Measurements from ENCODE around the gene PLPPR2.
"Not testable (repeated sequence)": the region's sequence is repeated elsewhere in the genome, so short reads cannot be mapped to it uniquely, and the experiment has no call there.

The PLPPR2 gene

GRCh38 chr19:11335449-11336146 lies 19.6 kb upstream of the PLPPR2 start:
- DNase-seq (ENCODE audit: low read depth, low spot score), result no peak
- in situ Hi-C loops (cut with HindIII; ENCODE audit: low sequenced_read_pairs), result no loop called here
- TF ChIP-seq, protein P1, sequence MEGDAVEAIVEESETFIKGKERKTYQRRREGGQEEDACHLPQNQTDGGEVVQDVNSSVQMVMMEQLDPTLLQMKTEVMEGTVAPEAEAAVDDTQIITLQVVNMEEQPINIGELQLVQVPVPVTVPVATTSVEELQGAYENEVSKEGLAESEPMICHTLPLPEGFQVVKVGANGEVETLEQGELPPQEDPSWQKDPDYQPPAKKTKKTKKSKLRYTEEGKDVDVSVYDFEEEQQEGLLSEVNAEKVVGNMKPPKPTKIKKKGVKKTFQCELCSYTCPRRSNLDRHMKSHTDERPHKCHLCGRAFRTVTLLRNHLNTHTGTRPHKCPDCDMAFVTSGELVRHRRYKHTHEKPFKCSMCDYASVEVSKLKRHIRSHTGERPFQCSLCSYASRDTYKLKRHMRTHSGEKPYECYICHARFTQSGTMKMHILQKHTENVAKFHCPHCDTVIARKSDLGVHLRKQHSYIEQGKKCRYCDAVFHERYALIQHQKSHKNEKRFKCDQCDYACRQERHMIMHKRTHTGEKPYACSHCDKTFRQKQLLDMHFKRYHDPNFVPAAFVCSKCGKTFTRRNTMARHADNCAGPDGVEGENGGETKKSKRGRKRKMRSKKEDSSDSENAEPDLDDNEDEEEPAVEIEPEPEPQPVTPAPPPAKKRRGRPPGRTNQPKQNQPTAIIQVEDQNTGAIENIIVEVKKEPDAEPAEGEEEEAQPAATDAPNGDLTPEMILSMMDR (IDR thresholded peaks at IDR 0.05; ENCODE audit: low read depth, low read length), result no peak
- no peak overlapping the region for H3K4me3 ChIP-seq (ENCODE audit: low read depth, low read length)

DNA sequence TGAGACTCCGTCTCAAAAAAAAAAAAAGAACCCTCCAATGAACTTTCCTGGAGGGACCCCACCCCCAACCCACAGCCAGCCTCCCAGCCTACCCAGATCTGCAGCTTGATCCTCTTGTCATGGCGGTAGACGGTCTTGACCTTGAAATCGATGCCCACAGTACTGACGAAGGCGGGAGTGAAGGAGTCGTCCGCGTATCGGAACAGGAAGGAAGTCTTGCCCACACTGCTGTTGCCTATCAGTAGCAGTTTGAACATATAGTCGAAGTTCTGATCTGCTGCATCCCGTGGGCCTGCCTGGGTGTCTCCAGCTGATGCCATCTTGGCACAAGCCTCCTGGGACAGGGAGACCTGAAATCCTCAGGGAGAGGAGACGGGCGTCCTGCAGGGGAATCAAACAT lies 18.2 kb upstream of the PLPPR2 start:
- no peak overlapping the region for H3K4me3 ChIP-seq (ENCODE audit: low read depth, low read length)
- no peak for DNase-seq (ENCODE audit: low read depth, low spot score)
- in situ Hi-C loops (cut with HindIII; ENCODE audit: low sequenced_read_pairs), result no loop called here
- TF ChIP-seq, protein P1 (IDR thresholded peaks at IDR 0.05; ENCODE audit: low read depth, low read length), result no peak

DNA sequence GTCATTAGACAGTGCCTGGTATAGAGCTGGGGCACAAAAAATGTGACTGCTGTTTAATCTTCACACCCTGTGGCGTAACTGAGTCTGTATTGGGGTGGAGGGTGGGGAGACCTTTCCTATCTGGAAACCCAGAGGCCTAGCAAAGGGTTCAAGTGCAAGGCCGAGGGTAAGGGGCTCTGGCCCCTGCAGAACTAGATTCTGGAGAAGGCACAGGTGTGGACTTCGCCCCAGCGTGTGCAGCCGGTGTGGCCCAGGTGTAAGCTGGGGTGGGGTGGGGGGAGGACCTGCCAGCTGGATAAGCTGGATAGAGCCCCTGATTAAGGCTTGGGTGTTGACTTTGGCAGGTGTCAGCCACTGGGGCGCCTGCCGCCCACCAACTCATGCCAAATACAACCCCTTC lies 17.1 kb upstream of the PLPPR2 start:
- in situ Hi-C loops (cut with HindIII; ENCODE audit: low sequenced_read_pairs), result no loop called here
- TF ChIP-seq, protein P1 (IDR thresholded peaks at IDR 0.05; ENCODE audit: low read depth, low read length), result no peak
- DNase-seq (ENCODE audit: low read depth, low spot score), result no peak
- no peak overlapping the region for H3K4me3 ChIP-seq (ENCODE audit: low read depth, low read length)

- H3K4me3 ChIP-seq (ENCODE audit: low read depth, low read length), result peak overlapping the region; percentile 47
- DNase-seq (ENCODE audit: low read depth, low spot score), result no peak
- in situ Hi-C loops (cut with HindIII; ENCODE audit: low sequenced_read_pairs), result no loop called here
- TF ChIP-seq, protein P1 (IDR thresholded peaks at IDR 0.05; ENCODE audit: low read depth, low read length), result no peak
Observed at GRCh38 chr19:11338569-11339253, 16.5 kb upstream of the PLPPR2 start.

DNA sequence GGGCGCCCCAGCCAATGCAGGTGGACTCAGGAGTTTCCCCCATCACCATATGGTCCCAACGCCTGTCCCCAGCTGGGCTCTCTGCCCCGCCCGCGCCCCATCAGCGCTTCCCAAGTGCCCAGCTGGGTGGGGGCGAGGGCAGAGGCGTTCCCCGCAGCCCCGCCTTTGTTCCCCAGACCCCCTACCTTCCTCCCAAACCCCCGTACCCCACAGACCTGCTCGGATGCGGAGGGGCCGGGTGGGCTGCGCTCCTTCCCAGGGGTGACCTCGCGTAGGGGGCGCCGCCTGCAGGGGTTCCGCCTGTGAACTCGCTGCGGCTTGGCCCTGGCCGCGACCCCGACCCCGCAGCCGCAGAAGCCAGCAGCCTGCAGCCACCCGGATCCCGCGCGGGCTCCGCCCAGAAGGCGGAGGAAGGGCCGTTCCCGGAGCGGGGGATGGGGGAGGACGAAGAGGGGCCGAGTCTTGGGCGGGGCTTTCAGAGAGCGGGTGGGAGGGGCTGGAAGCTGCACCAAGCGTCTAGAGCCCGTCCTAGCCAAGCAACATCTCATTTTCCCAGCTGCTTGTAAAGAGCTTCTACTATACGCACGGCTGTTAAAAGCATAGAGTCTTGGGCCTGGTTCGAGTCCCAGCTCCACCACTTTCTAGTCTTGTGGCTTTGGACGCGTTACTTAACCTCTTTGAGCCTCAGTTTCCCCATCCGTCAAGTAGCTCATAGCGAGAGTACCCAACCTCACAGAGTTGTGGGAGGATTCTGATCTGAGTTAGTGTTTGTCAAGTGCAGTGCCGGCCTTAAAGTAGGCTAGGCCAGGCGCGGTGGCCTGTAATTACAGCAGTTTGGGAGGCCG lies 15.8 kb upstream of the PLPPR2 start, which contains the start of gene RAB3D:
Gene RAB3D (minus strand): TSS at position 404 of the 845 bp plus-strand sequence. CDS start 2,258 bp downstream, outside the sequence.
- TF ChIP-seq, protein P1 (IDR thresholded peaks at IDR 0.05; ENCODE audit: low read depth, low read length), result no peak
- in situ Hi-C loops (cut with HindIII; ENCODE audit: low sequenced_read_pairs), result no loop called here
- DNase-seq (ENCODE audit: low read depth, low spot score), result peak; percentile 81
- H3K4me3 ChIP-seq (ENCODE audit: low read depth, low read length), result peak within 1 kb of the TSS; percentile 47

GRCh38 chr19:11340099-11340467 lies 15.1 kb upstream of the PLPPR2 start:
- in situ Hi-C loops (cut with HindIII; ENCODE audit: low sequenced_read_pairs); H3K4me3 ChIP-seq (ENCODE audit: low read depth, low read length); DNase-seq (ENCODE audit: low read depth, low spot score): not testable (repeated sequence)

All from astrocyte of the spinal cord (primary cell).